HG03066 (cell line): ENCODE data around the gene MUC20.
"Not testable (repeated sequence)": the region's sequence is repeated elsewhere in the genome, so short reads cannot be mapped to it uniquely, and the experiment has no call there.

Source experiments
- ATAC-seq: cut with Tn5 transposase; IDR thresholded peaks from one replicate; pipeline ENCODE4 v1.9.1; 2021; ENCODE audit warnings: low read depth; ENCODE audit not compliant: unreplicated experiment

Gene MUC20

GRCh38 chr3:195692354-195692685, 28.5 kb upstream of the MUC20 start:
- ATAC-seq, result no peak

- no peak for ATAC-seq
These were observed 27.9 kb upstream of the MUC20 start for GRCh38 chr3:195692781-195693427.

DNA sequence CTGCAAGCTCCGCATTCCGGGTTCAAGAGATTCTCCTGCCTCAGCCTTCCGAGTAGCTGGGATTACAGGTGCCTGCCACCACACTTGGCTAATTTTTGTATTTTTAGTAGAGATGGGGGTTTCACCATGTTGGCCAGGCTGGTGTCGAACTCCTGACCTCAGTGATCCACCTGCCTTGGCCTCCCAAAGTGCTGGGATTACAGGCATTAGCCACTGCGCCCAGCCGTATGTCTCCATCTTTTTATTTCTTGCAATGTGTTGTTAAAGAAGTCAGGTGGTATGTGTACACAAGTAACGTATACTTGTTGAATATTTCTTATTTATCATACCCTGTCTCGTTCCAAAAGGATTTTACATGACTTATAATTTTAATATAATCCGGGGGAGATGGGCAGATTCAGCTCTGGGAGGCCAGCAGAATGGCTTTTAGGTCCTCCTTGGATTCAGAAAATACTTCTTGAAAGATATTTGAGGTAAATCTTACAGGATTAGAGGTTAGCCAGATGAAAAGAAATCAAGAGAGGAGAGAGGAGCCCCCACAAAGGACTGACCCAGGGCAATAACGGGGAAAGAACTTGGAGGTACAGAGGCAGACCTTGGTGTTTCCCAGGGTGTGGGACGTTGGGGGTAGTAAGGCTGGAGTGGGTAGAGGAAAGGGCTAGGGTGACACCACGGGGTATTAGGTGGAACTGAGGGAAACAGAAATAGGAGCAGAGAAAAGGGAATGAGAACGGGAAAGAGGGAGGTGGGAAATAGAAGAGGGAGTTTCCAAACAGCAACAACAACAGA, 27.2 kb upstream of the MUC20 start:
- no peak for ATAC-seq

DNA sequence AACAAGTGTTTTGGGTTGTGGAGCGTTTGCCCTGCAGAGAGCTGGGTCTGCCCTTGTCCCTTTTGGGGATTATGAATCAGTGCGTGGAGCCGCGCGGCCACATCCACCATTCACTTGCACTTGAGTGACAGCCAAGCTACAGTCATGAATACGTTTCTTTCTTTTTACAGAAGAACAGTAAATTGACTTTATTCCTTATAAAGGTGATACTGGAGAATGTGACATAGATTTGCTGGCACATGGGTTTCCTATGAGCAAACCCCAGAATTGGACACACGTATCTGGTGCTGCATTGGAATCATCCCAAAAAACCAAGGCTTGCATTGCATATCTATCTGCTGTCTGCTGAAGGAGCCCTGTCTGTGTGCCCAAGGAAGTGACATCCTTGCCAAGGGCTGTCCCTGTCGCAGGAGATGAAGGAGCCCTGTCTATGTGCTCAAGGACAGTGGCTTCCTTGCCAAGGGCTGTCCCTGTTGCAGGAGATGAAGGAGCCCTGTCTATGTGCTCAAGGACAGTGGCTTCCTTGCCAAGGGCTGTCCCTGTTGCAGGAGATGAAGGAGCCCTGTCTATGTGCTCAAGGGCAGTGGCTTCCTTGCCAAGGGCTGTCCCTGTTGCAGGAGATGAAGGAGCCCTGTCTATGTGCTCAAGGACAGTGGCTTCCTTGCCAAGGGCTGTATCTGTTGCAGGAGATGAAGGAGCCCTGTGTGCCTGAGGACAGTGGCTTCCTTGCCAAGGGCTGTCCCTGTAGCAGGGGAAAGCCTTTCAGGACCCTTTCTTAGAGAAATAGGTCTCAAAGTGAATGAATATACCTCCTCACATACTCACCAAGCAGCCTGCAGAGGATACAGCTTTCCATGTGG, 26.3 kb upstream of the MUC20 start:
- ATAC-seq, result not testable (repeated sequence)

- no peak for ATAC-seq
These were observed 24.0 kb upstream of the MUC20 start for GRCh38 chr3:195696632-195697278.

- ATAC-seq, result no peak
These were observed 23.0 kb upstream of the MUC20 start for GRCh38 chr3:195697582-195698324.

GRCh38 chr3:195698325-195698646, 22.5 kb upstream of the MUC20 start:
- ATAC-seq, result no peak

- ATAC-seq, result no peak
These were observed 22.0 kb upstream of the MUC20 start for GRCh38 chr3:195698647-195699387.

DNA sequence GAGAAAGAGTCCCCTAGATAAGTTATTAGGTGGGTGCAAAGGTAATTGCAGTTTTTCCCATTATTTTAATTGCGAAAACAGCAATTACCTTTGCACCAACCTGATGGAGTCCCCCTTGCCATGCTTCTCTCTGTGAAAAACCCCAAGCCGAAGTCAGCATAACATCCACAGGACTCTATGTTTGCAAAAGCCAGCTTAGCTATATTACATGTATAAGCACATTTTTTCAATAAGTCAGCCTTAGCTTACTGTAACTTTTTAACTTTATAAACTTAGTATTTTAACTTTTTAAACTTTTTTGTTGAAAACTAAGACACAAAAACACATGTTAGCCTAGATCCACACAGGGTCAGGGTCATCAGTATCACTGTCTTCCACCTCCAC, 21.4 kb upstream of the MUC20 start:
- no peak for ATAC-seq

DNA sequence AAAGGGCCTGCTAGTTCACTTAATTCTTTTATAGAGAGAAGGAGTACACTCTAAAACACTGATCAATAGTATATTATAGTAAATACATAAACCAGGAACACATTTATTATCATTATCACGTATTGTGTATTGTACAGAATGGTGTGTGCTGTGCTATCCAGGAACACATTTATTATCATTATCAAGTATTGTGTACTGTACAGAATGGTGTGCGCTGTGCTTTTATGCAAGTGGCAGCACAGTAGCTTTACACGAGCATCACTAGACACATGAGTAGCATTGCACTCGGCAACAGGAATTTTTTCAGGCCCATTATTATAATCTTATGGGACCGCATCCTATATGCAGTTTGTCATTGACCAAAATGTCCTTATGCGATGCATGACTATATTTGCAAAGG, 20.9 kb upstream of the MUC20 start:
- no peak for ATAC-seq

- no peak for ATAC-seq
These were observed 20.5 kb upstream of the MUC20 start for GRCh38 chr3:195700319-195700718.

DNA sequence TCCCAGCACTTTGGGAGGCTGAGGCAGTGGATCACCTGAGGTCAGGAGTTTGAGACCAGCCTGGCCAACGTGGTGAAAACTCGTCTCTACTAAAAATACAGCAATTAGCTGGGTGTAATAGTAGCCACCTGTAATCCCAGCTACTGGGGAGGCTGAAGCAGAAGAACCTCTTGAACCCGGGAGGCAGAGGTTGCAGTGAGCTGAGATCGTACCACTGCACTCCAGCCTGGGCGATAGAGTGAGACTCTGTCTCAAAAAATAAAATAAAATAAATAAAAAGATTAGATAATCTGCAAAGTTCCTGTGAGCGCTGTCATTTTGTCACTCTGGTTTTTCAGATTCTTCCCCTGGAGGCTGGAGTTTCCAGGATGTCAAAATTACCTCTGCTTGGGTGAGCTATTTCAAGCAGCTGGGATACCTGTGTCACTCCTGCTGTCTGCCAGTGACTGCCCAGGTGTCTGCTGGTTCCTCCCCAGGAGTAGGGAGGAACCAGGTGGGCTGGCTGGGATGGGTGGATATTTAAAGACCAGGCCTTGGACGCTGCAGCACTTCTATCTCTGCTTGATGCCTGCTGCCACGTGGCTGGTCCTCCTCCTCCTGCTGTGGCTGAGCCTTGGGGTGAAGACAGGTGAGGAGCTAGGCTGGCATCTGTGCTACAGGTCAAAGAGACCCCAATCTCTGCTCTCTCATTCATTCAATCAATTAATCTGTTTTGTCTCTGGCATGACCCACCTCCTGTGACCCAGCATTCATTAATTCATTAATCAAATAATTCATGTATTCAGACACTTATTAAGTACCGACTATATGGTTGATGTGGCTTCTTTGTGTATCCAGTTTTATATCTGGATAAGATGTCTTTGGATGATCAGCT, 19.5 kb upstream of the MUC20 start:
- no peak for ATAC-seq

- ATAC-seq, result no peak
These were observed 17.0 kb upstream of the MUC20 start for GRCh38 chr3:195703776-195704175.

- no peak for ATAC-seq
These were observed 16.3 kb upstream of the MUC20 start for GRCh38 chr3:195704433-195704999.

DNA sequence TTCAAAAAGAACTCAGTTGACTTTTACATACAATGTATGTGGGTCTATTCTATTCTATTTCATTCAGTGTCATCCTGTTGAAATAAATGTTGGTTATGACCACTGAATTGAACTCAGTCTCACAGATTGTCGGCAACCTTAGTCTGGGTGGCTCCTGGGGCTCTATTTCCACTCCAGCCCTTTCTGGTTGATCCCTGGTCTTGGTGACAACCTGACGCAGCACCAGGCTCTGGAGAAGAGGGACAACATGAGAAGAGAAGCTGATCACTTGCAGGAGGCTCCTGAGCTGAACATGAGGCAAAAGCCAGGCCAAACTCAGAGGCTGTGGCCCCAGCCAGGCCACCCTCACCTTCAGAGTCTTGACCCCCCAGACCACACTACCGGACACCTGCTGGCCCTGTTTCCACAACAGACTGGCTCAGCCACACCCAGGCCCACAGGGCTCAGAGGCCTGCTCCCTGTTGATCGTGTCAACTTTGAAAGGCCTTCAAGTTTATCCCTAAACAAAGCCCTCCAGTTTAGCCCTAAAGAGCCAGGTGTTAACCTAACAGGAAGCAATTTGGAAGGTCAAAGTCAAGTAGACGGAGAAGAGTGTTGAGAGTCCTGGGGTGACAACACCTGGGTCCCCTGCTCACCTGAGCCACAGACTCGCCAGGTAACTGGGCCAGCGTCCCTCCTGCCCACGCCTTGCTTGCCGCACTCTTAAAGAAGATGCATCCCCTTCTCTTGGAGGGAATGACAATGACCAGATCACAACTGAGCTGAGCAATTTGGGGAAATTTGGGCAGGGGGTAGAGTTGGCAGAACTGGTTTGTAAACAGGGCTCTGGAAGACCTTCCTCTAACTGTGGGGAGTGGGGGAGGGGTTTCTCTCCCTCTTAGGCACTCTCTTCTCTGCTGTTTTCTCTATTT, 15.4 kb upstream of the MUC20 start:
- ATAC-seq, result no peak

DNA sequence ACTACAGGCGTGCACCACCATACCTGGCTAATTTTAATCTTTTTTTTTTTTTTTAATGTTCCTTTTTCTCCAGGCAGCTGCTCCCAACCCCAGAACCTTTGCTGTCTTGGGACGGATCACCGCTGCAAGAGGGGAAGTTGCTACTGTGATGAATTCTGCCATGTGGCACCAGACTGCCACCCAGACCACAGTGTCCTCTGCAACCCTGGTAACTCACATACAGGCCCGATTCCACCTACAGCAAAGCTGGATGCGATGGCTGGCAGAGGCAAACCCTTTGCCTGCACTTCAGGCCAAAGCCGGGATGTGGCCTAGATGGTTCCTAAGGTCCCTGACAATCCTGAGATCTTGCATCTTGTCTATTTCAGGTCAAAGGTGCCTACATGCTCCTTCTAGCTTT, 12.7 kb upstream of the MUC20 start:
- ATAC-seq, result no peak

DNA sequence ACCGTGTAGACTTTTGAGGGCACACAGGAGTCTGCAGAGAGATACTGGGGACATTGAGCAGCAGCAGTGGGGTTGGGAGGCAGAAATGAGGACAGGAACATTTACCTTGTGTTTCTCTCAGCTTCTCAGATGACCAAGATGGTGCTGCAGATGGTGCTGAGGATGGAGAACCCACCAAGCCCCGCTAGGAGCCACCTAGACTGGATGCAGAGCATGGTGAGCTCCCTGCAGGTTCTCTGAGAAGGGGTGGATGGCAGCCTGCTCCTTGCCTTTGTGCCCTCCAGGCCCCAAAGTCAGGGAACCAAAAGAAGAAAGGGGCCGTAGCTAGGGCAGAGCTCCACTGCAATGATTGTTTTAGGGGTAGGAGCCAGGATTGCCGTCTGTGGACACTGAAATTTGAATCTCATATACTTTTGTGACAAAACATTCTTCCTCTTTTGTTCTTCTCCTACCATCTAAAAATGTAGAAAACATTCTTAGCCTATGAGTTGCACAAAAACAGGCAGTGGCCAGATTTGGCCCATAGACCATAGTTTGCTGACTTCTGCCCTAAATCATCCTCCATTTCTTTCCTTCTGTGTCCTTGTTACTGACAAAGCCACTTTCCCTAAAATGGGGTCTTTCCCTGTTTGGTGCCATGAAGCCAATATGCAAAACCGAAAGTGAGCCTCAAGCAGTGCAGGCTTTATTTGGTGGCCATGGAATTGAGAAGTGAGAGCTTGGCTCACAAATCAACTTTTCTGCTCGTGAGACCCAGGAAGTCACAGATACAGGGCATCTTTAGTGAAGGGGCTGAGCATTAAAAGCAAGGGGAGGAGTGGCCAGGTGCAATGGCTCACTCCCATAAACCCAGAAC, 11.9 kb upstream of the MUC20 start:
- ATAC-seq, result no peak
